BE2C (cell line): ENCODE measurements around the gene C1orf198.

Experiments
- DNase-seq: peaks from one replicate; pipeline ENCODE4 v3.0.0-alpha.2; 2020
- H3K27me3 ChIP-seq: fragments of 250-450 bp; sonication (Bioruptor Pico); 2 replicates; pipeline ENCODE4 v1.5.1; 2020; ENCODE audit warnings: mild to moderate bottlenecking
- H3K36me3 ChIP-seq: fragments of 250-450 bp; sonication (Bioruptor Pico); 2 replicates; pipeline ENCODE4 v1.5.1; 2020; ENCODE audit warnings: mild to moderate bottlenecking
- H3K4me1 ChIP-seq: fragments of 250-450 bp; sonication (Bioruptor Pico); 2 replicates; pipeline ENCODE4 v1.5.1; 2020
- H3K4me3 ChIP-seq: 2 replicates; pipeline ENCODE4 v1.5.1; 2011; ENCODE audit warnings: low read depth, low read length
- H3K9me3 ChIP-seq: fragments of 250-450 bp; sonication (Bioruptor Pico); 2 replicates; pipeline ENCODE4 v1.5.1; 2020
- TF ChIP-seq, protein P1 (sequence below): IDR thresholded peaks from 2 replicates; pipeline ENCODE4 v1.5.1; 2012; ENCODE audit warnings: mild to moderate bottlenecking, low read depth, low read length

Gene C1orf198

DNA sequence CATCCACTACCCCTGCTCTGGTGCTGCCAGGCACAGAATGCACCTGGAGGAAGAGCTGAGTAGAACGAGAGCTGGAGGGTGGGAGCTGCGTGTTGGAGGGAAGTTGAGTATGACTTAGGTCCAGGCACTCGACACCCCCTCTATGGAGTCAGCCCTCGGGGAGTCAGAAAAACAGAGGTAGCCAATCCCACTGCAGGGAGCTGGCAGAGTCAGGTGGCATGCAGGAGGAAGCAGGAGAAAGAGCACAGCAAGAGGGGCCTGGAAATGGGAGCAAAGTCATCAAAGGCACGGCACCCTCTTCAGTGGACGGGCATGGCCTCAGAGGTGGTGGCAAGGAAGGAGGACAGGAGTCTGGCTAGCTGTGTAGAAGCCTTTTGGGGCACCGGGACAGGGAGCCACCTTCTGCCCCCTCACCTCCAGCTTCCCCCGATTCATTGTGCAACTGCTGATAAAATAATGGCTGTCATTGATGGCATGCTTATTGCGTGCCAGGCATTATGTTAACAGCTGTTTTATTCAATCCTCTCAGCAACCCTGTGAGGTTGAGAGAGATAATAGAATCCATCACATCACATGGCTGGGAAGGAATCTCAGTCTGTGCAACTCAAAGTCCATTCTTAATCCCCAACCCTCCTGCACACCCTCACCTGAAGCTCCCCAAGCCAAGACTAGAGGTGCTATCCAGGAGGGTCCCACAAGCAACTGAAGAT is 42.0 kb downstream of the C1orf198 start:
- Histone ChIP-seq H3K27me3 (no peaks in the 10 kb centered on the region), H3K4me3 (no peak overlapping the region), H3K36me3 (no peaks in the 10 kb centered on the region), H3K4me1 (peaks cover 6% of the 10 kb centered on the region), H3K9me3 (no peaks in the 10 kb centered on the region)
- TF ChIP-seq, protein P1, sequence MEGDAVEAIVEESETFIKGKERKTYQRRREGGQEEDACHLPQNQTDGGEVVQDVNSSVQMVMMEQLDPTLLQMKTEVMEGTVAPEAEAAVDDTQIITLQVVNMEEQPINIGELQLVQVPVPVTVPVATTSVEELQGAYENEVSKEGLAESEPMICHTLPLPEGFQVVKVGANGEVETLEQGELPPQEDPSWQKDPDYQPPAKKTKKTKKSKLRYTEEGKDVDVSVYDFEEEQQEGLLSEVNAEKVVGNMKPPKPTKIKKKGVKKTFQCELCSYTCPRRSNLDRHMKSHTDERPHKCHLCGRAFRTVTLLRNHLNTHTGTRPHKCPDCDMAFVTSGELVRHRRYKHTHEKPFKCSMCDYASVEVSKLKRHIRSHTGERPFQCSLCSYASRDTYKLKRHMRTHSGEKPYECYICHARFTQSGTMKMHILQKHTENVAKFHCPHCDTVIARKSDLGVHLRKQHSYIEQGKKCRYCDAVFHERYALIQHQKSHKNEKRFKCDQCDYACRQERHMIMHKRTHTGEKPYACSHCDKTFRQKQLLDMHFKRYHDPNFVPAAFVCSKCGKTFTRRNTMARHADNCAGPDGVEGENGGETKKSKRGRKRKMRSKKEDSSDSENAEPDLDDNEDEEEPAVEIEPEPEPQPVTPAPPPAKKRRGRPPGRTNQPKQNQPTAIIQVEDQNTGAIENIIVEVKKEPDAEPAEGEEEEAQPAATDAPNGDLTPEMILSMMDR = no peak
- DNase-seq = no peak

DNA sequence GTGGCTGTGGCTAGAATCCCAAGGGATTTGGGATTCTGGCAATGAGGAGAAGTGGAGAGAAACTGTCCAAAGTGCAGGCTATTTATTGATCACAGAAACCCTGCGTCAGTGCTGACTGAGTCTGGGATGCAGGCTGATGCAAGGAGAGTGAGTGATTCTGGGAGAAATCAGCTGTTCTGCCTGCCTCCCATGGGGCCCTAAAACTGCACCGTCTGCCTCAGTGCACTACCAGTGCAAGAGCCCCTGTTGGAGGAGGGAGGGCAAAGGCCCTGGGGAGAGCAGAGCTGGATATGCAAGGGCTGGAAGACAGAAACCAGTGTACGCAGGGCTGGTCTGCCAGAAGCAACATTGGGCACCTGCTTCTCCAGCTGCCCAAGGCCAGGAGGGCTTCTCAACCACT is 42.6 kb downstream of the C1orf198 start:
- Histone ChIP-seq H3K9me3 (no peaks in the 10 kb centered on the region), H3K36me3 (no peaks in the 10 kb centered on the region), H3K4me3 (no peak overlapping the region), H3K4me1 (peaks cover 6% of the 10 kb centered on the region), H3K27me3 (no peaks in the 10 kb centered on the region)
- no peak for DNase-seq
- TF ChIP-seq, protein P1 = no peak

DNA sequence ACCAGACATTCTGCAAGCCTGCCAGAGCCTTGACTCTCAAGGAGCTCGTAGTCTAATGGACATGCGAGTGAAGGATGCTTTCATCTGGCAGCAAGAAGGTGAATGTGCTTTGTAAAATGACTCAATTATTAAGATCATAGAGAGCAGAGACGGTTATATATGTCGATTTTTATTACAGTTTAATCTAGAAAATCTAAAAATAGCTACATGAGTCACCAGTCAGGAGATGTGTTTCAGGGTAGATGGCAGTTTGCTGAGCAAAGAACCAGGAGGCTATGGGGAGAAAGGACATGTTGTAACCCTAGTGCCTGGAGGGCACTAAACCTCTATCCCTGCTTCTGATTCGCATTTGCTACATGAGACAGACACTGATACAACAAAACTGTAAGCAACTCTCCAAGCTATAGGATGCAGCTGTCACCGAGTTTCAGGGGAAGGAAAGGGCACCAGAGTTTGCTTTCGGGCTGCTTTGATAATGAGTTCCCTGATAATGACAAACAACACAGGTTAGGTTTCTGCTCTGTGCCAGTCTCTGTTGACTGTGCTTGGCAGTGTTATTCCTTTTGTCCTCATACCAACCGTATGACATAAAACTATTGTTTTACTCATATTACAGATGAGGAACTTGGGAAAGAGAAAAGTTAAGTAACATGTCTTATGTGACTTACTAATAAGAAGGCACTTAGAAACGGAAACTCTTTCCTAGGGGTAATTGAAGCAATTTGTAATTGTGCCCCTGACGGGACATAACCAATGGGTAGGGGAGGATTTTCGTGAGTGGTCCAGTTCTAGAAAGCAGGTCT is 43.2 kb downstream of the C1orf198 start:
- no peak overlapping the region for H3K4me3 ChIP-seq
- peak; percentile 47 for DNase-seq

DNA sequence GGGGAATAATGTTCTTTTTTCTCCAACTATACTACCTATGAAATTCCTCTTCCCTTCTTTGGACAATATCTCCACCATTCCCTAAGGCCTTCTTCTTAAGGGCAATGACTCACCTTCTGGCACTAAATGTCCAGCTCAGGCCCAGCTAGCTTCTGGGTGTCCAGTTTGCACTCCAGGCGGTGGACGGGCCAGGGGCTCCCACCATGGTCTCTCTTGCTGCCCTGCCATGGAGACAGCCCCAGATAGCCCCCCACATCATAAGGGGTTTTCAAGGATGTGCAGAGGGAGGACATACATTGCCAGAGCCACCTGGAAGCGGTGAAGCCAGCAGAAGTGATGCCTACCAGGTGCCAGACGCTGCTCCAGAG is 43.8 kb downstream of the C1orf198 start:
- peaks cover 6% of the 10 kb centered on the region for H3K4me1 ChIP-seq
- no peaks in the 10 kb centered on the region for H3K36me3 ChIP-seq
- H3K4me3 ChIP-seq = no peak overlapping the region
- DNase-seq = peak; percentile 44
- H3K27me3 ChIP-seq = no peaks in the 10 kb centered on the region
- no peaks in the 10 kb centered on the region for H3K9me3 ChIP-seq
- TF ChIP-seq, protein P1 = no peak

More for the DNA sequence above, 43.2 kb downstream of the C1orf198 start:
- Histone ChIP-seq H3K4me1 (peaks cover 6% of the 10 kb centered on the region), H3K27me3 (no peaks in the 10 kb centered on the region), H3K9me3 (no peaks in the 10 kb centered on the region), H3K36me3 (no peaks in the 10 kb centered on the region)
- TF ChIP-seq, protein P1 = no peak

DNA sequence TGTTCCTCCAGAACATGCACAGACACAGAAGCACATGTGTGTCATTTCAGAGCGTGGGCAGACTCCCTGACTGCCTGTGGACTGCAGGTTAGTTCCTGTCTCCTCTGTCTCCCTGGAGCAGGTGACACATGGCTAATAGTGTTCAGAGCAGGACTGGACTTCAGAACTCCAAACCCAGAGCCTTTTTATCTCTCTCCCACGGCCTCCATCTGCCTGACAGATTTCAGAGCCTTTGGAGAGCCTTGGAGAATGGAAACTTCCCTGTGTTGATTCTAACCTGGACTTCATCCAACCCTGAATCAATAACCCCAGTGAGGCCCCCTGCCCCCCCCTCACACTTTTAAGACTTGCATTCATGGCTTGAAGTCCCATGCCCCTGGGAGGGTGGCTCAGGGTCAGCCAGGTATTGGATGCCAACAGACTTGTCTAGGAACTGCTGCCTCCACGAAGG is 44.4 kb downstream of the C1orf198 start:
- Histone ChIP-seq H3K36me3 (no peaks in the 10 kb centered on the region), H3K4me1 (peaks cover 6% of the 10 kb centered on the region), H3K4me3 (no peak overlapping the region), H3K9me3 (no peaks in the 10 kb centered on the region), H3K27me3 (no peaks in the 10 kb centered on the region)
- no peak for DNase-seq
- TF ChIP-seq, protein P1 = no peak

DNA sequence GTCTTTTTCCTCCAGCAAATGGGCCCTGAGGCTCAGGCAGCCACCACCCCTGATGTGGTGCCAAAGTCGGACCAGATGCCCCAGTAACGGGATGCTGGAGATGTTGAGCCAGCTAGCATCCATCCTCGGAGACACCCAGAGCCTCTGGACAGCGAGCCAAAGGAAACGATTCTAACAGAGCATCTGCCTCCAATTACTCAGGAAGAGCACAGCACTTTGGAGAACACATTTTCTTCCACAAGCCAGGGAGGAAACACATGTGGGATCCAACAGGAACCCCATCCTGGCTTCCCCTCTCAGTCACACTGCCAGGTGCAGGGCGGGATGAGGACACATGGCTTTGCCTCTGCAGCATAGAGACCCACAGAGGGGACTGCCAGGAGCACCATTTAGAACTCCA is 44.9 kb downstream of the C1orf198 start:
- no peak overlapping the region for H3K4me3 ChIP-seq
- H3K4me1 ChIP-seq = peaks cover 6% of the 10 kb centered on the region
- DNase-seq = peak; percentile 23
- no peaks in the 10 kb centered on the region for H3K9me3 ChIP-seq
- TF ChIP-seq, protein P1 = no peak
- no peaks in the 10 kb centered on the region for H3K27me3 ChIP-seq
- H3K36me3 ChIP-seq = no peaks in the 10 kb centered on the region
